OCI-LY1 (cell line): ENCODE data around the gene ADGRV1.

ENCODE experiments used
- CTCF ChIP-seq: fragments of 200-600 bp; sonication (generic), shearing (Covaris generic); IDR thresholded peaks from 2 replicates; pipeline ENCODE4 v1.5.1; 2017; ENCODE audit warnings: mild to moderate bottlenecking, antibody characterized with exemption, low read length, moderate library complexity, mixed read lengths
- EZH2 ChIP-seq: fragments of 200-600 bp; sonication (generic), shearing (Covaris generic); IDR thresholded peaks from 2 replicates; pipeline ENCODE4 v1.8.0; 2017; ENCODE audit warnings: borderline replicate concordance, mixed run types, mild to moderate bottlenecking, antibody characterized with exemption, low read length, moderate library complexity, mixed read lengths

DNA sequence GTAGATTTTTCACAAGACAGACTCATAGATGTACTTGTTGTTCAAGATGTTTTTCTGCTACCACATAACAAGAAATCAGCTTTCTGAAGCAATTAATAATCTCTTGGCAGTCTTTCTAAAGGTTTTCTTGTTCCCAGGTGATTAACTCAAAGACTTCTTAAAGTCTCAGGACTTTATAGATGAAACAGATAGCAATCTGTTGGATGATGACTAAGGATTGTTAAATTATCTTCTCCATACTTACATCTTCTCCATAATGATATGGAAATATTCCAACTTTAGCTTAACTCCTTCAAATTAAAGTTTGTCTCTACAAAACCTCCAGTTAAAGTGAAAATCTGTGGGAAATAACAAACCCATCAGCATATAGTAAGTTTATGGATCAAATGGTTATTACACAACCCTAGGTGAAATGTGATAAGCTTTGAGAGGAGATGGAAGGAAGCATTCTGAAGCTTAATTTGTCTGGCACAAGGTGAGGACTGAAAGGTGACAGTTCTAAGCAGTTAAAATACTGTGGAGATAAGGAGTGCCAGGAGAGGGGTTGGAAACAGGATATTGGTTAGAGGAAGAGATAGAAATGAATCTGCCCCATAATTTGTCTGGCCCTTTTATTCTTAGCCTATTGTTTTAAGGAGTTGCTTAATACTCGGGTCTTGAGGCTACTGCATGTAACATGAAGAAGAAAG lies 326.7 kb downstream of the ADGRV1 start:
- TF ChIP-seq CTCF (no peak), EZH2 (no peak)
